Panc1 (cell line): ENCODE results near the gene CCDC90B. TPM values are rescaled to one million over a fixed set of nuclear protein-coding genes. Genes with fewer than 3 reads are reported as not detected.

ENCODE experiments used
- ATAC-seq: fragments of 200-7000 bp; cut with Tn5 transposase; 2 replicates; pipeline ENCODE4 v1.9.1; 2020; ENCODE audit warnings: mild to moderate bottlenecking, moderate library complexity
- BruUV-seq: library from RNA; stranded (reverse); fragments of 400-500 nt; replicated peaks from 2 replicates; lab custom pipeline; 2021; lab: Mats Ljungman, UMichigan
- CTCF ChIA-PET: fragments of 300-600 bp; sonication (Branson Sonifier 250); formaldehyde crosslinking; loops from one replicate; lab custom pipeline; 2022; ENCODE audit warnings: antibody characterized with exemption; lab: Charles Lee
- POLR2A ChIA-PET: fragments of 300-600 bp; sonication (Branson Sonifier 250); formaldehyde crosslinking; loops from one replicate; lab custom pipeline; 2022; ENCODE audit warnings: antibody characterized with exemption; lab: Charles Lee
- DNase-seq: peaks from one replicate; pipeline ENCODE4 v3.0.0-alpha.2; 2010; ENCODE audit warnings: low read depth, low spot score
- H3K27ac ChIP-seq: 2 replicates; pipeline ENCODE4 v1.5.1; 2011; ENCODE audit warnings: mild to moderate bottlenecking, low read length, inconsistent platforms
- H3K27me3 ChIP-seq: fragments of 200-500 bp; sonication (Bioruptor generic); 2 replicates; pipeline ENCODE4 v1.6.0; 2014; ENCODE audit warnings: low read length, inconsistent platforms; ENCODE audit not compliant: control insufficient read depth, insufficient read depth
- H3K36me3 ChIP-seq: fragments of 200-500 bp; sonication (Bioruptor generic); 2 replicates; pipeline ENCODE4 v1.5.1; 2014; ENCODE audit warnings: inconsistent platforms, mild to moderate bottlenecking, low read length, moderate library complexity; ENCODE audit not compliant: control insufficient read depth, insufficient read depth
- H3K4me1 ChIP-seq: 2 replicates; pipeline ENCODE4 v1.5.1; 2011; ENCODE audit warnings: inconsistent platforms, mild to moderate bottlenecking, low read length, moderate library complexity; ENCODE audit not compliant: control insufficient read depth, insufficient read depth
- H3K4me3 ChIP-seq, 2 experiments: 2 replicates each; pipeline ENCODE4 v1.5.1; 2011 to 2012; ENCODE audit warnings: low read depth in 2 of 2, low read length in 2 of 2, mild to moderate bottlenecking in 2 of 2, inconsistent platforms in 1 of 2, moderate library complexity in 1 of 2
- H3K9me3 ChIP-seq: fragments of 200-500 bp; sonication (Bioruptor generic); 2 replicates; pipeline ENCODE4 v1.5.1; 2014; ENCODE audit warnings: low read depth, mild to moderate bottlenecking, inconsistent platforms, low read length, moderate library complexity; ENCODE audit not compliant: control insufficient read depth, insufficient read depth
- POLR2AphosphoS5 ChIP-seq: IDR thresholded peaks from 2 replicates; pipeline ENCODE4 v1.6.1; 2012; ENCODE audit warnings: mild to moderate bottlenecking, low read depth, low read length, moderate library complexity
- SIN3A ChIP-seq: IDR thresholded peaks from 2 replicates; pipeline ENCODE4 v1.6.1; 2012; ENCODE audit warnings: low read depth, mild to moderate bottlenecking, low read length, moderate library complexity, borderline replicate concordance; ENCODE audit not compliant: insufficient read depth
- TCF7L2 ChIP-seq: IDR thresholded peaks from 2 replicates; pipeline ENCODE4 v1.6.1; 2011; ENCODE audit warnings: mild to moderate bottlenecking, low read depth, low read length, inconsistent platforms
- in situ Hi-C: cut with HindIII; loops from 2 replicates; pipeline ENCODE4 v1.10.0; 2016; ENCODE audit warnings: low sequenced_read_pairs, low pct_unique_long_range_greater_than_20kb
- intact Hi-C: fragments of 100-400 bp; cut with micrococcal nuclease; formaldehyde crosslinking; loops from one replicate; pipeline ENCODE4 v1.10.0; 2022; ENCODE audit not compliant: unreplicated experiment
- total RNA-seq: library from RNA; stranded (reverse); gene quantifications from one replicate; pipeline ENCODE4 v1.2.1, GENCODE V29; 2021; ENCODE audit not compliant: unreplicated experiment
- TF ChIP-seq, protein P1 (sequence below): fragments of 450-650 bp; IDR thresholded peaks from 2 replicates; pipeline ENCODE4 v1.5.1; 2017; ENCODE audit warnings: mild to moderate bottlenecking

The CCDC90B gene
- total RNA-seq, 1 experiment from 2014 or later: 41.9 TPM

- ATAC-seq: peak; percentile 82; the same call in 1 of the 2 replicates
- intact Hi-C loops (no loop called here), in situ Hi-C loops (no loop called here)
- TF ChIP-seq SIN3A (no peak), POLR2AphosphoS5 (no peak), TCF7L2 (no peak)
- TF ChIP-seq, protein P1, sequence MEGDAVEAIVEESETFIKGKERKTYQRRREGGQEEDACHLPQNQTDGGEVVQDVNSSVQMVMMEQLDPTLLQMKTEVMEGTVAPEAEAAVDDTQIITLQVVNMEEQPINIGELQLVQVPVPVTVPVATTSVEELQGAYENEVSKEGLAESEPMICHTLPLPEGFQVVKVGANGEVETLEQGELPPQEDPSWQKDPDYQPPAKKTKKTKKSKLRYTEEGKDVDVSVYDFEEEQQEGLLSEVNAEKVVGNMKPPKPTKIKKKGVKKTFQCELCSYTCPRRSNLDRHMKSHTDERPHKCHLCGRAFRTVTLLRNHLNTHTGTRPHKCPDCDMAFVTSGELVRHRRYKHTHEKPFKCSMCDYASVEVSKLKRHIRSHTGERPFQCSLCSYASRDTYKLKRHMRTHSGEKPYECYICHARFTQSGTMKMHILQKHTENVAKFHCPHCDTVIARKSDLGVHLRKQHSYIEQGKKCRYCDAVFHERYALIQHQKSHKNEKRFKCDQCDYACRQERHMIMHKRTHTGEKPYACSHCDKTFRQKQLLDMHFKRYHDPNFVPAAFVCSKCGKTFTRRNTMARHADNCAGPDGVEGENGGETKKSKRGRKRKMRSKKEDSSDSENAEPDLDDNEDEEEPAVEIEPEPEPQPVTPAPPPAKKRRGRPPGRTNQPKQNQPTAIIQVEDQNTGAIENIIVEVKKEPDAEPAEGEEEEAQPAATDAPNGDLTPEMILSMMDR: peak; percentile 72
- H3K4me1 ChIP-seq: peaks cover 4% of the 10 kb centered on the region; the same call in 1 of the 2 replicates
- H3K9me3 ChIP-seq: no peaks in the 10 kb centered on the region
- BruUV-seq: no TSS peak
- no peaks in the 10 kb centered on the region for H3K36me3 ChIP-seq
- ChIA-PET POLR2A (no interaction called here), CTCF (interaction anchor here (0.9 kb wide), 1 partner anchor 30 kb away, joined by 3 read pairs; no protein-coding TSS in a partner anchor)
- H3K4me3 ChIP-seq: no peak overlapping the region
- DNase-seq: no peak
- peaks cover 5% of the 10 kb centered on the region; the same call in 1 of the 2 replicates for H3K27me3 ChIP-seq
- no peak overlapping the region for H3K27ac ChIP-seq
Observed at GRCh38 chr11:83219095-83219494, 67.1 kb downstream of the CCDC90B start.

Other genes with a start within 250 kb of the CCDC90B start
- gene RAB30, start 214.5 kb downstream of the CCDC90B start, total RNA-seq: 19.0 TPM
- 56.6 TPM for gene PCF11, start 129.2 kb downstream of the CCDC90B start, total RNA-seq
- gene ANKRD42, start 92.7 kb downstream of the CCDC90B start, total RNA-seq: 14.8 TPM